Astrocyte (in vitro differentiated cells and primary cell): ENCODE measurements around the gene CNOT1.

Experiments
- CTCF ChIP-seq: IDR thresholded peaks from 2 replicates; pipeline ENCODE4 v1.5.1; 2011; ENCODE audit warnings: low read depth, mild to moderate bottlenecking, inconsistent platforms, low read length, moderate library complexity; ENCODE audit not compliant: insufficient read depth
- EZH2 ChIP-seq: IDR thresholded peaks from 2 replicates; pipeline ENCODE4 v1.6.1; 2012; ENCODE audit warnings: mild to moderate bottlenecking, low read length, inconsistent platforms; ENCODE audit not compliant: insufficient read depth

GRCh38 chr16:58532414-58532813 is 97.2 kb downstream of the CNOT1 start:
- TF ChIP-seq CTCF (no peak), EZH2 (no peak)
